ENCODE measurements around the gene AOC3.

Gene AOC3

GRCh38 chr17:42886283-42887176 lies 35.5 kb downstream of the AOC3 start:
- no peak for TF ChIP-seq CTCF (IDR thresholded peaks at IDR 0.05; ENCODE audit: low read depth, low read length, missing control alignments)

GRCh38 chr17:42889809-42890208 lies 38.8 kb downstream of the AOC3 start:
- H3K4me3 ChIP-seq (replicated peaks; ENCODE audit: low read depth, low read length) = no peak overlapping the region
- no peak for TF ChIP-seq CTCF (IDR thresholded peaks at IDR 0.05; ENCODE audit: low read depth, low read length, missing control alignments)

More at GRCh38 chr17:42886283-42887176, 35.5 kb downstream of the AOC3 start:
- DNase-seq (ENCODE audit: extremely low read depth, low read depth) = no peak
- H3K4me3 ChIP-seq (replicated peaks; ENCODE audit: low read depth, low read length) = no peak overlapping the region

DNA sequence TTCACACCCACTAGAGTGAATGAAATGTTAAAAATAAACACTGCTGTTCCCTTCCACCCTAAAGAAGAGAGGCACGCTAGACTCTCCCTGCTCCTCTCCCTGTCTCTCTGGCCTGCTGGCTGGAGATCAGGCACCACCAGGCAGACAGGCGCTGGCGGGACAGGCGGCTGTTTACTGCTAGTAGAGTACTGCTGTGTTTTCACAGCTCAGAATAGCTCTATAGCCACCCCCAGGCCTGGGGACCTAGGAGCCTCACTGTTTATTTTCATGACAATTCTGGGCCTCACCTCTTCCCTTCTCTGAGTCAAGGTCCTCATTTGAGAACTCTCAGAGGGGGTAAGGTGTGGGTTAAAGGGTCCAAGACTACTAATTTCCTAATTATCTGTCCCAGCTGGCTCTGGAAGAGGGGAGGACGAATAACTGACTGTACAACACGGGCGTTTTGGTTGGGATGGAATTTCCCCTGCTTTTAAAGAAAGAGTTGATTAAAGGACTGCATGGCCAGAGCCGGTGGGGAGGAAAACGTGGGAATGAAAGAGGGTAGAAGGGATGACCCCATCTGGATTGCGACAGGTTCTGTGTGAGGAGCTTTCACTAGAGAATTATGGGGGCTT lies 40.6 kb downstream of the AOC3 start:
- H3K4me3 ChIP-seq (replicated peaks; ENCODE audit: low read depth, low read length) = no peak overlapping the region
- no peak for TF ChIP-seq CTCF (IDR thresholded peaks at IDR 0.05; ENCODE audit: low read depth, low read length, missing control alignments)
- no peak for DNase-seq (ENCODE audit: extremely low read depth, low read depth)

More at GRCh38 chr17:42889809-42890208, 38.8 kb downstream of the AOC3 start:
- DNase-seq (ENCODE audit: extremely low read depth, low read depth) = no peak

GRCh38 chr17:42893359-42893758 lies 42.4 kb downstream of the AOC3 start:
- DNase-seq (ENCODE audit: extremely low read depth, low read depth) = no peak
- TF ChIP-seq CTCF (IDR thresholded peaks at IDR 0.05; ENCODE audit: low read depth, low read length, missing control alignments) = no peak
- H3K4me3 ChIP-seq (replicated peaks; ENCODE audit: low read depth, low read length) = no peak overlapping the region

DNA sequence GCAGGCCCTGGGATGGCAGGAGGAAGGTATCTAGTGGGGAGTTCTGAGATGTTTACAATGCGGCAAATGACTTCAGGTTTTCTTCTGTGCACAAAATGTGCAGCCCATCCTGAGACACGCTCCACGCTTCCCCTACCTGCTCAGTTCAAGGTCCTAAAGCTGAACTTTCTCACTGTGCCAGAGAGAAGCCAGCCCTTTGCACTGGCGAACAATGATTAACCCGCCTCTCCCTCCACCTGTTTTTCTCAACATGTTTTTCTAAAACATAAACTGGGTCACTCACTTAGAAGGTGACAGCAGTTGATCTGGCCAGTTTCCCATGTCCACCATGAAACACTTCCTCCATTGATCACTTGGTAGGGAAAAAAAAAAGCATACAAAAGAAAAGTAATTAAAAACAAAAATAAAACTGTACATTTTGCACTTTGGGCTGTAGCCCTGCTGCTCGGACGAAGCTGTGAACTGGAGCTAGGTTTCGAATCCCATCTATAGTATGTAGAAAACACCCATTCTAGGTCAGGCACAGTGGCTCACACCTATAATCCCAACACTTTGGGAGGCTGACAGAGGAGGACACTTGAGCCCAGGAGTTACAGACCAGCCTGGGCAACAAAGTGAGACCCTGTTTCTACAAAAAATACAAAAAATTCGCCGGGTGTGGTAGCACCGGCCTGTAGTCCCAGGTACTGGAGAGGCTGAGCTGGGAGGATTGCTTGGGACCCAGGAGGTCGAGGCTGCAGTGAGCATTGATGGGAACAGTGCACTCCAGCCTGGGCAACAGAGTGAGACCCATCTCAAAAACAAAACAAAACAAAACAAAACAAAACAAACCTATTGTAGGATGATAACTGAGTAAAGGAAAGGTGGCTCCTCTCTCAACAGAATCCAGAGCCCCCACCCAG lies 43.5 kb downstream of the AOC3 start:
- no peak overlapping the region for H3K4me3 ChIP-seq (replicated peaks; ENCODE audit: low read depth, low read length)
- no peak for DNase-seq (ENCODE audit: extremely low read depth, low read depth)

More for the DNA sequence above, 43.5 kb downstream of the AOC3 start:
- TF ChIP-seq CTCF (IDR thresholded peaks at IDR 0.05; ENCODE audit: low read depth, low read length, missing control alignments) = no peak

Data from HFF-Myc (cell line).